Effector memory CD8-positive, alpha-beta T cell (primary cell): Measurements from ENCODE around the gene GTF2F2.

Source experiments
- ATAC-seq: fragments of 150-1000 bp; cut with Tn5 transposase; replicated peaks from 2 replicates; pipeline ENCODE4 v1.10.0; 2021; ENCODE audit warnings: mild to moderate bottlenecking, moderate library complexity
- DNase-seq, 3 experiments: peaks; one replicate each; pipeline ENCODE4 v3.0.0; 2021
- H3K27ac Mint-ChIP-seq, 2 donors: one replicate each; pipeline ENCODE4 v1.8.0; 2022; ENCODE audit warnings: mild to moderate bottlenecking in 2 of 2, mixed read lengths in 2 of 2, moderate library complexity in 2 of 2
- H3K27me3 Mint-ChIP-seq, 2 donors: one replicate each; pipeline ENCODE4 v1.8.0; 2022; ENCODE audit warnings: mixed read lengths in 2 of 2
- H3K36me3 Mint-ChIP-seq: one replicate; pipeline ENCODE4 v1.8.0; 2022; ENCODE audit warnings: mild to moderate bottlenecking, moderate library complexity, mixed read lengths; ENCODE audit not compliant: insufficient read depth
- H3K4me1 Mint-ChIP-seq, 2 donors: one replicate each; pipeline ENCODE4 v1.8.0; 2022; ENCODE audit warnings: low read depth in 2 of 2, mixed read lengths in 2 of 2
- H3K4me3 Mint-ChIP-seq, 2 donors: one replicate each; pipeline ENCODE4 v1.8.0; 2022; ENCODE audit warnings: mild to moderate bottlenecking in 2 of 2, mixed read lengths in 2 of 2, moderate library complexity in 2 of 2
- H3K9me3 Mint-ChIP-seq, 2 donors: one replicate each; pipeline ENCODE4 v1.8.0; 2022; ENCODE audit warnings: mixed read lengths in 2 of 2

GTF2F2 gene

GRCh38 chr13:45219938-45220375 is 99.6 kb downstream of the GTF2F2 start:
- Mint-ChIP-seq H3K9me3 (no peaks in the 10 kb centered on the region), H3K27ac (no peak overlapping the region), H3K4me3 (no peak overlapping the region), H3K4me1 (peaks cover 5 to 8% of the 10 kb centered on the region in 2 donors), H3K27me3 (no peaks in the 10 kb centered on the region), H3K36me3 (no peaks in the 10 kb centered on the region)
- no peak for ATAC-seq
- no peak for DNase-seq

GRCh38 chr13:45220403-45220802 is 100.1 kb downstream of the GTF2F2 start:
- no peak for ATAC-seq
- Mint-ChIP-seq H3K4me3 (no peak overlapping the region), H3K9me3 (no peaks in the 10 kb centered on the region), H3K27ac (no peak overlapping the region), H3K4me1 (peaks cover 5 to 8% of the 10 kb centered on the region in 2 donors), H3K27me3 (no peaks in the 10 kb centered on the region), H3K36me3 (no peaks in the 10 kb centered on the region)
- DNase-seq: no peak

- Mint-ChIP-seq H3K4me3 (no peak overlapping the region), H3K36me3 (peaks cover 2% of the 10 kb centered on the region), H3K9me3 (no peaks in the 10 kb centered on the region), H3K4me1 (peaks cover 6 to 8% of the 10 kb centered on the region in 2 donors), H3K27me3 (no peaks in the 10 kb centered on the region), H3K27ac (no peak overlapping the region)
- ATAC-seq: no peak
- no peak for DNase-seq
Observed at GRCh38 chr13:45222516-45222915, 102.2 kb downstream of the GTF2F2 start.

DNA sequence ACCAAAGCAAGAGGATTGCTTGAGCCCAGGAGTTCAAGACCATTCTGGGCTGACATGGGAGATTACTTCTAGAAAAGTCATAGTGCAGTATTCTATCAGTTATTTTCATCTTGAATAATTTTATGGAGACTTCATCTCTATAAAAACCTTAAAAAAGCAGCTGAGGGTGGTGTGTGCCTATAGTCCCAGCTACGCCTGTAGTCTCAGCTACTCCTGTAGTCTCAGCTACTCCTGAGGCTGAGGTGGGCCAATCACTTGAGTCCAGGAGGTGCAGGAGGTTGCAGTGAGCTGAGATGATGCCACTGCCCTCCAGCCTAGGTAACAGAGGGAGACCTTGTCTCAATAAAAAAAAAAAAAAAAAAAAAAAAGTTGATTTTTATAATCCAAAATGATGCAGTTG is 102.6 kb downstream of the GTF2F2 start:
- Mint-ChIP-seq H3K4me3 (no peak overlapping the region), H3K27me3 (no peaks in the 10 kb centered on the region), H3K9me3 (no peaks in the 10 kb centered on the region), H3K36me3 (peaks cover 2% of the 10 kb centered on the region), H3K27ac (no peak overlapping the region), H3K4me1 (peaks cover 6 to 8% of the 10 kb centered on the region in 2 donors)
- no peak for DNase-seq
- no peak for ATAC-seq

DNA sequence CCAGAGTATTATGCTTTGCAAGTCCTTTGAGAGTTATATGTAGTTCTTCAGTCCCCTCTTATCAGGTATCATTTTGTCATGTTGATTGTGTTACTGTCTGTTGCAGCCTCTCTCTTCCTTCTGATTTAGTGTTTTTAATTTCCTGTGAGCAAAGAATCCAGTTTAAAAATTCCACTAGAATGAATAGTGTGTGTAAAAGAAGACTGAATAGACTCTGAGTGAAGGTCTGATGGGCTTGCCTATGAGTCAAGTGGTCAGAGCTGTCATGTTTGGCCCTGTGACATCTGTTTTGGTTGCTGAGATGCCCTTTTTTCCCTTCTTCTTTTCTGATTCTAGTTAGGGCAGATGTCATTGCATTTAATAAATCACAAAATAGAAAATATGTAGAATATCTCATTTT is 103.9 kb downstream of the GTF2F2 start:
- H3K9me3 Mint-ChIP-seq: no peaks in the 10 kb centered on the region
- no peak overlapping the region for H3K4me3 Mint-ChIP-seq
- H3K4me1 Mint-ChIP-seq: peaks cover 6 to 10% of the 10 kb centered on the region in 2 donors
- H3K27ac Mint-ChIP-seq: no peak overlapping the region
- peaks cover 2% of the 10 kb centered on the region for H3K36me3 Mint-ChIP-seq
- ATAC-seq (no peak), DNase-seq (no peak)
- H3K27me3 Mint-ChIP-seq: no peaks in the 10 kb centered on the region

- Mint-ChIP-seq H3K36me3 (peaks cover 2% of the 10 kb centered on the region), H3K27ac (no peak overlapping the region), H3K4me1 (peaks cover 6 to 17% of the 10 kb centered on the region in 2 donors), H3K4me3 (no peak overlapping the region), H3K27me3 (no peaks in the 10 kb centered on the region), H3K9me3 (no peaks in the 10 kb centered on the region)
- DNase-seq: no peak
- no peak for ATAC-seq
Observed at GRCh38 chr13:45225370-45225769, 105.1 kb downstream of the GTF2F2 start.

DNA sequence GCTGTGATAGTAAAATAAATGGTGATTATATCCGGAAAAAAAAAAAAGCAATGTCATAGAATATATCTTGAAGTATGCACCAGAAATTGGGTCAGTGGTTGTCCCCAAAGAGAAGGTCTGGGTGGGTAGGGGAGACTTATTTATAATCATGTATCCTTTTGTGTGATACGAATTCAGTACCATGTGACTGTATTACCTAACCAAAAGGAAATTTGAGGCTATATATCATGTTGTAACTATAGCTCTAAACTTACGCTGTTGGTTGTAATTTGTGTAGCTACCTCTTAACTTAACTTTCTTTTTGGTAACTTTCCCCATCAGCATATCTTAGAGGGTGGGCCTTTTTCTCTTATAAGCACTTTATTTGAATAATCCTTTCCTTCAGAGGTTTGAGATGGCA is 105.7 kb downstream of the GTF2F2 start:
- H3K27me3 Mint-ChIP-seq: no peaks in the 10 kb centered on the region
- peaks cover 2% of the 10 kb centered on the region for H3K36me3 Mint-ChIP-seq
- ATAC-seq: no peak
- DNase-seq: no peak
- no peak overlapping the region for H3K4me3 Mint-ChIP-seq
- H3K9me3 Mint-ChIP-seq: no peaks in the 10 kb centered on the region
- peaks cover 6 to 17% of the 10 kb centered on the region in 2 donors for H3K4me1 Mint-ChIP-seq
- no peak overlapping the region for H3K27ac Mint-ChIP-seq

DNA sequence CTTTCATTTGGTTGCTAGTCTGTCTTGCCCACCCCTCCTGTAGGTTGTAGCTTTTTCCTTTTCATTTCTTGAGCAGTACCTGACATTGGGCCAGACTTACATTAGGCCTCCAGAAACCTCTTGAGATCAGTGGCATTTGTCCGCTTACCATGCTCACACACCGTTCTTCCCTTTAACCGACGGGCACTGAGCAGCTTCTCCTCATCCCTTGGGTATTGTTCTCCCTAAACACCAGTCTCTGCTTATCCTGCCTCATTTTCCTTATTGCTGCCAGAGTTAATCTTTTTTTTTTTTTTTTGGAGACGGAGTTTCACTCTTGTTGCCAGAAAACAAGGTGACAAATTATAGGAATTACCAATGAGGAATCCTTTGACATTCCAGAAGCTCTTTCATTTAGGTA is 107.7 kb downstream of the GTF2F2 start:
- ATAC-seq: no peak

DNA sequence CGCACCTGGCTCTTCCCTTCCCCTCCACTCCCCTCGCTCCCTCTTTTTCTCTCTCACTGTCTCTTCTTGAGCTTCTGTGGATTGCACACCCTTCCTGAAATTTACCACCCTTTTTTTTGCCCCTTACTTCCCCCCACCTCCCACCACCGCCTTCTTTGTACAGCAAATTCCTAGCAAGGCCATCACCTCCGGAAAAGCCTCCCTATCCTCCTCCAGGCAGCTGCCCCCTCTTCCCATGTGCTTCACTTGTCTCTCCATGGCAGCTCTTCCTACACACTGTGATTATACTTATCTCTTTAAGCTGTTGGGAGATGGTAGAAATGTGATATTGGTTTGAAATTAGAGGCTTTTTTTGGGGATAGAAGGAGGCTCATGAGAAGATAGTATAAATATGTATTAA is 108.9 kb downstream of the GTF2F2 start:
- peaks cover 2% of the 10 kb centered on the region for H3K36me3 Mint-ChIP-seq
- H3K4me3 Mint-ChIP-seq: no peak overlapping the region
- no peak for ATAC-seq
- no peaks in the 10 kb centered on the region for H3K27me3 Mint-ChIP-seq
- H3K27ac Mint-ChIP-seq: no peak overlapping the region
- H3K9me3 Mint-ChIP-seq: no peaks in the 10 kb centered on the region
- peaks cover 2 to 16% of the 10 kb centered on the region in 2 donors for H3K4me1 Mint-ChIP-seq
- no peak for DNase-seq

More for the DNA sequence above, 107.7 kb downstream of the GTF2F2 start:
- H3K27ac Mint-ChIP-seq: no peak overlapping the region
- no peaks in the 10 kb centered on the region for H3K9me3 Mint-ChIP-seq
- peaks cover 2 to 19% of the 10 kb centered on the region in 2 donors for H3K4me1 Mint-ChIP-seq
- no peaks in the 10 kb centered on the region for H3K27me3 Mint-ChIP-seq
- peaks cover 2% of the 10 kb centered on the region for H3K36me3 Mint-ChIP-seq
- H3K4me3 Mint-ChIP-seq: no peak overlapping the region
- no peak for DNase-seq

- H3K4me1 Mint-ChIP-seq: peaks cover 1 to 14% of the 10 kb centered on the region in 2 donors
- no peaks in the 10 kb centered on the region for H3K27me3 Mint-ChIP-seq
- H3K4me3 Mint-ChIP-seq: no peak overlapping the region
- H3K36me3 Mint-ChIP-seq: peaks cover 2% of the 10 kb centered on the region
- peak overlapping the region; percentile 41 to 66 for H3K27ac Mint-ChIP-seq
- no peaks in the 10 kb centered on the region for H3K9me3 Mint-ChIP-seq
- no peak for ATAC-seq
- DNase-seq: no peak
Observed at GRCh38 chr13:45231305-45231704, 111.0 kb downstream of the GTF2F2 start.

DNA sequence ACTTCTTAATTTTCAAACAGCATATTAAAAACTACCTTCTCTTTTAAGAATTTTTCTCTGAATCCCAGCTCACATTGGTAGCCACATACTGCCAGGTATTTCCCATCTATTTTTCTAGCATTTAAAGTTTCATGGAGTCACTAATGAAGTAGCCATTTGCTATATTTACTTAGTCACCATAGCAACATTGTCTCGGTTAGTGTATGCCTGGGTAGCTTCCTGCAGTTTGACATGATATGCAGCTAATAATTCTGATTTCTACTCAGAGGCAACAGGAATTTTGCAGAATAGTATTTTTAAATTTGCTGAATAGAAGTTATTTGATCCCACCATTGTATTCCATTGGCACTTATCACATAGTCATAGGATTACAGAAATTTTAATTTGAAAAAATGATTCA is 111.4 kb downstream of the GTF2F2 start:
- Mint-ChIP-seq H3K36me3 (peaks cover 2% of the 10 kb centered on the region), H3K27me3 (no peaks in the 10 kb centered on the region), H3K27ac (peak overlapping the region; percentile 41 to 66), H3K9me3 (no peaks in the 10 kb centered on the region), H3K4me1 (peaks cover 1 to 14% of the 10 kb centered on the region in 2 donors), H3K4me3 (no peak overlapping the region)
- ATAC-seq (no peak), DNase-seq (no peak)

- H3K4me1 Mint-ChIP-seq: peaks cover 1 to 14% of the 10 kb centered on the region in 2 donors
- H3K27me3 Mint-ChIP-seq: no peaks in the 10 kb centered on the region
- DNase-seq (no peak), ATAC-seq (no peak)
- no peaks in the 10 kb centered on the region for H3K9me3 Mint-ChIP-seq
- H3K4me3 Mint-ChIP-seq: no peak overlapping the region
- H3K36me3 Mint-ChIP-seq: no peaks in the 10 kb centered on the region
- no peak overlapping the region for H3K27ac Mint-ChIP-seq
Observed at GRCh38 chr13:45232591-45232990, 112.3 kb downstream of the GTF2F2 start.

DNA sequence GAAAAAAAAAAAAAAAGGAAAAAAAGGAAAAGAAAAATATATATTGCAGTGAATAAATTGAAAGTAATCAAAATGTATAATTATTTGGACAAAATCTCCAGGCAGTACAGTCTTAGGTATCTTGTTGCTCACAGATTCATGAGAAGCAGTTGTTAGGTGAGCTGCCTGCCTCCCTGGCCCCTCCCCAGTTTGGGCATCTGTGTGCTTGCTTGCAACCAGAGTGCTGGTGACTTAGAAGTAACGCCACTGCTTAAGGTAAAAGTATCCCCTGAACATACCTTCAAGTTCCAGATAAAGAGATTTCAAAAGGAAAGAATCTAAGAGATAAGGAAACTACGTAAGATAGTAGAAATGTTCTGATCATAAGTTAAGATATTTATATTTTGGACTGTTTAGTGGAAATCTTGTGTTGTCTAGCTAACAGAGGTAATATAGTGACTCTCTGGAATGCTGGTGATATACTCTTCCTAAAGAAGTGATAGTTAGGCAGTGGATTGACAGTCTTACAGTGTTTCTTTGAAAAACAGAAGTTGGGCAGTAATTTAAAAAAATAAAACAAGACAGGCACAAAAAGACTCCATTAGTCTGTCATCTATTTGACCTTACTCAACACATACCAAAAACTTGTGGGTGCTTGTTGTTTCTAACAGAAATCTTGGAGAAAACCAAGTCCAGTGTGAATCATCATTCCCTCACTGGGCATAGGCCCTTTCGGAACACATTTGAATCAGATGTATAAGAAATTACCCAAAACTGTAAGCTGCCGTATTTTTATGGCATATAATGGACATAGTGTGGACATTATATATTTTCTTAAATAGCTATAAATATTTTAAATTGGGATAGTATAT is 118.9 kb downstream of the GTF2F2 start:
- Mint-ChIP-seq H3K4me3 (no peak overlapping the region), H3K4me1 (peaks cover 1 to 4% of the 10 kb centered on the region in 2 donors), H3K36me3 (peaks cover 6% of the 10 kb centered on the region), H3K27me3 (no peaks in the 10 kb centered on the region), H3K27ac (no peak overlapping the region), H3K9me3 (no peaks in the 10 kb centered on the region)
- ATAC-seq (no peak), DNase-seq (no peak)

- no peaks in the 10 kb centered on the region for H3K9me3 Mint-ChIP-seq
Observed at GRCh38 chr13:45240143-45240542, 119.8 kb downstream of the GTF2F2 start.

More at GRCh38 chr13:45240143-45240542, 119.8 kb downstream of the GTF2F2 start:
- DNase-seq (no peak), ATAC-seq (no peak)
- Mint-ChIP-seq H3K4me3 (no peak overlapping the region), H3K36me3 (peaks cover 6% of the 10 kb centered on the region), H3K4me1 (peaks cover 1 to 4% of the 10 kb centered on the region in 2 donors), H3K27me3 (no peaks in the 10 kb centered on the region), H3K27ac (no peak overlapping the region)
